DND-41 (cell line): ENCODE data around the gene ST6GALNAC1.

Experiments used
- ATAC-seq: fragments of 200-7000 bp; cut with Tn5 transposase; 3 replicates; pipeline ENCODE4 v1.9.1; 2021; ENCODE audit warnings: low read depth; ENCODE audit not compliant: insufficient read depth
- DNase-seq: peaks from one replicate; pipeline ENCODE4 v3.0.0-alpha.2; 2020
- H2AFZ ChIP-seq: 2 replicates; pipeline ENCODE4 v1.6.0; 2012; ENCODE audit warnings: low read depth, low read length
- H3K27ac ChIP-seq: 2 replicates; pipeline ENCODE4 v1.5.1; 2012; ENCODE audit warnings: low read length, inconsistent platforms
- H3K27me3 ChIP-seq: fragments of 200-600 bp; sonication (generic); 2 replicates; pipeline ENCODE4 v1.6.0; 2012; ENCODE audit warnings: low read length, mild to moderate bottlenecking, inconsistent platforms; ENCODE audit not compliant: insufficient read depth, poor library complexity
- H3K36me3 ChIP-seq: 2 replicates; pipeline ENCODE4 v1.5.1; 2012; ENCODE audit warnings: low read length, inconsistent platforms; ENCODE audit not compliant: insufficient read depth
- H3K4me1 ChIP-seq: 2 replicates; pipeline ENCODE4 v1.5.1; 2012; ENCODE audit warnings: mild to moderate bottlenecking, low read length; ENCODE audit not compliant: insufficient read depth
- H3K4me2 ChIP-seq: 2 replicates; pipeline ENCODE4 v1.6.0; 2012; ENCODE audit warnings: mild to moderate bottlenecking, moderate library complexity, low read length, inconsistent platforms; ENCODE audit not compliant: insufficient read depth
- H3K4me3 ChIP-seq, 2 experiments: fragments of 200-600 bp in 1 of 2; shearing (Covaris generic) in 1 of 2; 2 replicates each; pipeline ENCODE4 v1.5.1; 2012 to 2016; ENCODE audit warnings: inconsistent platforms in 2 of 2, low read length in 2 of 2, mild to moderate bottlenecking in 2 of 2, low read depth in 1 of 2, moderate library complexity in 1 of 2
- H3K79me2 ChIP-seq: 2 replicates; pipeline ENCODE4 v1.6.0; 2012; ENCODE audit warnings: low read length, inconsistent platforms; ENCODE audit not compliant: insufficient read depth
- H3K9ac ChIP-seq: 2 replicates; pipeline ENCODE4 v1.6.0; 2012; ENCODE audit warnings: low read depth, mild to moderate bottlenecking, inconsistent platforms, low read length, moderate library complexity
- H3K9me3 ChIP-seq: 2 replicates; pipeline ENCODE4 v1.5.1; 2012; ENCODE audit warnings: low read length, moderate library complexity, mild to moderate bottlenecking, inconsistent platforms; ENCODE audit not compliant: insufficient read depth, severe bottlenecking
- H4K20me1 ChIP-seq: 2 replicates; pipeline ENCODE4 v1.6.0; 2012; ENCODE audit warnings: low read length; ENCODE audit not compliant: insufficient read depth
- CTCF ChIP-seq: IDR thresholded peaks from 2 replicates; pipeline ENCODE4 v1.5.1; 2012; ENCODE audit warnings: borderline replicate concordance, low read length, moderate library complexity, mild to moderate bottlenecking; ENCODE audit not compliant: poor library complexity, severe bottlenecking; ENCODE audit errors: extremely low read depth
- EZH2 ChIP-seq: IDR thresholded peaks from 3 replicates; pipeline ENCODE4 v1.6.1; 2012; ENCODE audit warnings: borderline replicate concordance, low read depth, mild to moderate bottlenecking, moderate library complexity, low read length, inconsistent platforms; ENCODE audit not compliant: severe bottlenecking

ST6GALNAC1 gene

GRCh38 chr17:76601065-76601464 is 42.5 kb downstream of the ST6GALNAC1 start:
- no peaks in the 10 kb centered on the region for H4K20me1 ChIP-seq
- no peak overlapping the region for H2AFZ ChIP-seq
- H3K27ac ChIP-seq = no peak overlapping the region
- no peaks in the 10 kb centered on the region for H3K4me1 ChIP-seq
- no peaks in the 10 kb centered on the region for H3K9me3 ChIP-seq
- no peak for DNase-seq
- H3K9ac ChIP-seq = no peak overlapping the region
- no peak overlapping the region for H3K4me2 ChIP-seq
- no peaks in the 10 kb centered on the region for H3K36me3 ChIP-seq
- no peak for ATAC-seq
- H3K4me3 ChIP-seq = no peak overlapping the region
- peaks cover 9% of the 10 kb centered on the region for H3K27me3 ChIP-seq
- TF ChIP-seq CTCF (no peak), EZH2 (no peak)
- H3K79me2 ChIP-seq = no peaks in the 10 kb centered on the region

GRCh38 chr17:76599694-76600460 is 43.7 kb downstream of the ST6GALNAC1 start:
- H3K4me3 ChIP-seq = no peak overlapping the region
- H3K4me2 ChIP-seq = no peak overlapping the region
- no peaks in the 10 kb centered on the region for H3K9me3 ChIP-seq
- H3K27ac ChIP-seq = no peak overlapping the region
- no peaks in the 10 kb centered on the region for H4K20me1 ChIP-seq
- TF ChIP-seq EZH2 (no peak), CTCF (no peak)
- H3K36me3 ChIP-seq = no peaks in the 10 kb centered on the region
- ATAC-seq (no peak), DNase-seq (no peak)
- H3K9ac ChIP-seq = no peak overlapping the region
- H2AFZ ChIP-seq = no peak overlapping the region
- no peaks in the 10 kb centered on the region for H3K4me1 ChIP-seq
- peaks cover 3% of the 10 kb centered on the region for H3K27me3 ChIP-seq
- H3K79me2 ChIP-seq = no peaks in the 10 kb centered on the region

- Histone ChIP-seq H3K9me3 (no peaks in the 10 kb centered on the region), H3K4me2 (no peak overlapping the region), H2AFZ (no peak overlapping the region), H3K79me2 (no peaks in the 10 kb centered on the region), H3K9ac (no peak overlapping the region), H3K36me3 (no peaks in the 10 kb centered on the region), H3K4me3 (no peak overlapping the region), H3K27me3 (peaks cover 3% of the 10 kb centered on the region), H4K20me1 (no peaks in the 10 kb centered on the region), H3K27ac (no peak overlapping the region), H3K4me1 (no peaks in the 10 kb centered on the region)
- no peak for DNase-seq
- no peak for ATAC-seq
- no peak for TF ChIP-seq EZH2
Measured at GRCh38 chr17:76598004-76598439, 45.5 kb downstream of the ST6GALNAC1 start.

- DNase-seq (no peak), ATAC-seq (no peak)
- TF ChIP-seq EZH2 (no peak), CTCF (no peak)
- Histone ChIP-seq H3K36me3 (no peaks in the 10 kb centered on the region), H2AFZ (no peak overlapping the region), H4K20me1 (no peaks in the 10 kb centered on the region), H3K4me1 (no peaks in the 10 kb centered on the region), H3K27ac (no peak overlapping the region), H3K4me3 (no peak overlapping the region), H3K4me2 (no peak overlapping the region), H3K79me2 (no peaks in the 10 kb centered on the region), H3K27me3 (peaks cover 3% of the 10 kb centered on the region), H3K9me3 (no peaks in the 10 kb centered on the region), H3K9ac (no peak overlapping the region)
Measured at GRCh38 chr17:76597156-76598003, 46.2 kb downstream of the ST6GALNAC1 start.
